Stimulated activated CD4-positive, alpha-beta T cell treated with anti-CD3 and anti-CD28 coated beads, Interleukin-12 subunit alpha, Interleukin-12 subunit beta, amount 100 ng/mL, for 48 hours (primary cell): ENCODE results near the gene SPRED3.

Experiments
- DNase-seq, 3 donors: peaks; one replicate each; pipeline ENCODE4 v3.0.0-alpha.2; 2020; ENCODE audit warnings: low read depth in 2 of 3, low spot score in 1 of 3

The SPRED3 gene

GRCh38 chr19:38417146-38417543, 28.6 kb downstream of the SPRED3 start:
- no peak for DNase-seq

GRCh38 chr19:38417544-38418506, 29.3 kb downstream of the SPRED3 start:
- DNase-seq: peak in 2 of 3 donors; percentile 57 to 65

GRCh38 chr19:38420935-38421334, 32.4 kb downstream of the SPRED3 start:
- DNase-seq: no peak

- DNase-seq: no peak
Measured at GRCh38 chr19:38421856-38422255, 33.4 kb downstream of the SPRED3 start.

- no peak for DNase-seq
Measured at GRCh38 chr19:38422438-38422837, 33.9 kb downstream of the SPRED3 start.

GRCh38 chr19:38424272-38424671, 35.8 kb downstream of the SPRED3 start:
- DNase-seq: no peak

GRCh38 chr19:38425222-38425809, 36.8 kb downstream of the SPRED3 start:
- no peak for DNase-seq

GRCh38 chr19:38425810-38426466, 37.4 kb downstream of the SPRED3 start, which contains the start of gene RASGRP4:
RASGRP4 (minus strand) TSS chr19:38426219; CDS start chr19:38426091, 128 bp downstream.
- DNase-seq: peak in 1 of 3 donors; percentile 34

- DNase-seq: peak in 2 of 3 donors; percentile 47 to 52
Measured at GRCh38 chr19:38427035-38427677, 38.7 kb downstream of the SPRED3 start.

- DNase-seq: peak in 2 of 3 donors; percentile 27 to 37
Measured at GRCh38 chr19:38429055-38429810, 40.7 kb downstream of the SPRED3 start.

- no peak for DNase-seq
Measured at GRCh38 chr19:38429811-38430156, 41.3 kb downstream of the SPRED3 start.

GRCh38 chr19:38430931-38431330, 42.4 kb downstream of the SPRED3 start:
- DNase-seq: no peak

GRCh38 chr19:38433268-38433733, 44.8 kb downstream of the SPRED3 start, which contains the start of gene RYR1:
RYR1 (plus strand) TSS chr19:38433691; CDS start chr19:38433830, 139 bp downstream.
- DNase-seq: peak in 1 of 3 donors; percentile 60

- no peak for DNase-seq
Measured at GRCh38 chr19:38434549-38435051, 46.1 kb downstream of the SPRED3 start.

GRCh38 chr19:38437295-38437694, 48.8 kb downstream of the SPRED3 start:
- DNase-seq: no peak

- DNase-seq: no peak
Measured at GRCh38 chr19:38437917-38438316, 49.4 kb downstream of the SPRED3 start.

GRCh38 chr19:38440592-38440991, 52.1 kb downstream of the SPRED3 start:
- DNase-seq: no peak

GRCh38 chr19:38441657-38442348, 53.3 kb downstream of the SPRED3 start:
- DNase-seq: no peak

- no peak for DNase-seq
Measured at GRCh38 chr19:38442736-38443135, 54.2 kb downstream of the SPRED3 start.
